Epithelial cell of proximal tubule (primary cell): ENCODE measurements around the gene GPRASP3. TPM values are rescaled to one million over a fixed set of nuclear protein-coding genes. Genes with fewer than 3 reads are reported as not detected.

ENCODE experiments used
- DNase-seq: peaks from one replicate; pipeline ENCODE4 v3.0.0-alpha.2; 2011; ENCODE audit warnings: low read depth
- H3K4me3 ChIP-seq: 2 replicates; pipeline ENCODE4 v1.5.1; 2011; ENCODE audit warnings: low read depth, mild to moderate bottlenecking, low read length
- CTCF ChIP-seq: conservative IDR thresholded peaks from 2 replicates; pipeline ENCODE4 v1.5.1; 2012; ENCODE audit warnings: low read depth, mild to moderate bottlenecking, low read length
- total RNA-seq: library from RNA; depleted of rRNA; stranded (reverse); fragments of >200 nt; gene quantifications from 2 replicates; pipeline ENCODE4 v1.2.3, GENCODE V29; 2015

Gene GPRASP3
- total RNA-seq, 1 donor from 2014 or later = 1.5 TPM

DNA sequence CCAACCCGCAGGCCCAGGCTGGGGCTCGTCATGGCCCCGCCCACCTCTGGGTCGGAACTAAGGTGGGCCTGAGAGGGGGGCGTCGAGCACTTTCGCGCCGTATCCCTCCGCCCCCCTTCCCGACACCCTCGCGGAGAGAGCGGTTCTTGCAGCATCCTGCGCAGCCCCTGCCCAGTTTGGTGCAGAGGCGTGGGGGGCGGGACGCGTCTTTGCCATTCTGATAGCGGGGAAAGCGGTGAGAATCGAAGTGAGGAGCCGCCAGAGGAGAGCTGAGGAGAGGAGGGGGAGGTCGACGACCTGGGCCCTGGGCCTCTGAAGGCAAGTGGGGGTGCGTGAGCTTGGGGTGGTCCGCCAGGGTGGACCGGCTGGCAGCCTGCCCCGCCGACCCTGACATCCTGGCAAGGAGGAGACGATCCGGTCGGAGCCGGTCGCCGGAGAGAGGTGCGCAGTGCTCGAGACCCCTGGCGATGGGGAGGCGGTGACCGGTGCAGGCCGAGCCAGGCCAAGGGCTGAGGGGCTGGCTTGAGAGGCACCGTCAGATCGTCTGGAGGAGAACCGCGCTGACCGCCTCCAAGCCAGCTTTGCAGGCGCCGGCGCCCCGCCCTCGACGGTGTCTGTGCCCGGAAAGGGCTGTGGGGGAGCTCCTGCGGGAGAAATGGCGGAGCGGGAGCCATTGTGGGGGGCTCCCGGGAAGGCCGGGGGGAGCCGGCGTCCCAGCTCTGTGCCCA, 25.5 kb downstream of the GPRASP3 start:
- TF ChIP-seq CTCF = no peak
- peak overlapping the region; percentile 52 for H3K4me3 ChIP-seq
- DNase-seq = no peak

GRCh38 chrX:102765217-102765616, 44.7 kb downstream of the GPRASP3 start:
- no peak for TF ChIP-seq CTCF
- peak; percentile 18 for DNase-seq
- H3K4me3 ChIP-seq = no peak overlapping the region

GRCh38 chrX:102765809-102766208, 45.3 kb downstream of the GPRASP3 start:
- TF ChIP-seq CTCF = no peak
- peak; percentile 3 for DNase-seq
- no peak overlapping the region for H3K4me3 ChIP-seq

DNA sequence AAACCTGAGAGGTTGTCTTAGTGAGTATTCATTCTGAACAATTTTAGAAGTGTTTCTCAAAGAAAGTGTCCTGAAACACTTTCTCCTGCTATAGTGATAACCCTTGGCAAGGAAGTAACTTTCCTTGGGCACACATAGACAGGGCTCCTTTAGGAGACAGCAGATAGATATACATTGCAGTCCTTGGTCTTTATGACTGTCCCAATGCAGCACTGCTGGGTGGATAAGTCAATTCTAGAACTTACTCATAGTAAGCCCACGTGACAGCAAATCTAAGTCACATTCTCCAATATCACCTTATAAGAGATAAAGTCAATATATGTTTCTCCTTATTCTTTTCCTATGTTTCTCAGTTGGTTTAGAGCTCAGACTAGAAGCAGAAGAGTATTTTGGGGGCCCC, 46.7 kb downstream of the GPRASP3 start:
- no peak for DNase-seq
- H3K4me3 ChIP-seq = no peak overlapping the region
- TF ChIP-seq CTCF = no peak

DNA sequence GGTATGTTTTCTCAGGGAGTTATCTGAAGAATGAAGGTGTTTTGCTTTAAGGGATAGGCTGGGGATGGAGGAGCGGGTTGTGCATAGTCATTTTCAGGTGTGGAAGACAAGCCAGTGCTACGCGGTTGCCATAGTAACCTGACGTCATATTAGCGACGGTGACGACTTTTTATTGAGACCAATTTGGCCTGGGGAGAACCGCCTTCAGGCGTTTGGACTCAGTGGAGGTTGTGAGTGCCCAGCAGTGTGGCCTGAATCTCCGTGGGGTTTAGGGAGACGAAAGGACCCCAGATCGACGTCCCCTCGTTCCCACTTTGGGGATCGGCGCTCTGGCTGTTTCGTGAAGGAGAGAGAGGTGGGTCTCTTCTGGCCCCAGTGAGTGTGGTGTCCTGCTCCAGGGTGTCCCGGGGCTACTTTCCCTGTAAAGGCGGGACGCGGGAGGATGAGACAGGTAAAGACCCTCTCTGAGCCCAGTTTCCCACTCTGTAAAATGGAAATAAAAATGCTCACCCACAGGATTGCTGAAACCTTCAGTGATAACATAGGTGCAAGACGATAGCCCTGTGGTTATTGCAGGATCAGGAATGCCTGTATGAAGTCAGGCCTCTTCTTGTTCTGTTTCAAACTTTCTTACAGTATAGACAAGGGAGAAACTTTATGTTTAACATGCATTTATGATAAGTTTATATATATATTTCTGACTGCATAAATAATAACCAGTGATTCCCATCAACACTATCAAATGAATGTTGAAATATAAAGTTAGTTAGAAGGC, 48.6 kb downstream of the GPRASP3 start:
- TF ChIP-seq CTCF = no peak
- H3K4me3 ChIP-seq = peak overlapping the region; percentile 80

More for the DNA sequence above, 48.6 kb downstream of the GPRASP3 start:
- peak; percentile 62 for DNase-seq

Other genes with a start within 250 kb of the GPRASP3 start
- 0.12 TPM in 1 of 2 replicates, not detected in the other for gene TCP11X2, start 248.9 kb upstream of the GPRASP3 start, total RNA-seq
- 26.6 and 62.6 TPM in 2 replicates for gene TMSB15A, start 204.0 kb upstream of the GPRASP3 start, total RNA-seq
- 6.1 and 6.4 TPM in 2 replicates for gene ARMCX5, start 121.2 kb upstream of the GPRASP3 start, total RNA-seq
- gene GPRASP1, start 69.3 kb upstream of the GPRASP3 start, total RNA-seq = 0.29 and 0.98 TPM in 2 replicates
- 5.9 and 6.8 TPM in 2 replicates for gene GPRASP2, start 8.3 kb upstream of the GPRASP3 start, total RNA-seq
- gene RAB40AL, start 216.5 kb downstream of the GPRASP3 start, total RNA-seq = not detected in 2 replicates